GM12878 (cell line): Measurements from ENCODE around the gene UVRAG.

Experiments
- CHD4 ChIP-seq: fragments of 200-600 bp; sonication (generic); IDR thresholded peaks from 2 replicates; pipeline ENCODE4 v1.6.1; 2016; ENCODE audit warnings: mild to moderate bottlenecking
- CREB1 ChIP-seq: IDR thresholded peaks from 2 replicates; pipeline ENCODE4 v1.6.1; 2012; ENCODE audit warnings: low read depth, mild to moderate bottlenecking, inconsistent platforms
- EZH2 ChIP-seq: IDR thresholded peaks from 2 replicates; pipeline ENCODE4 v1.6.1; 2012; ENCODE audit warnings: low read depth, mild to moderate bottlenecking, control low read depth, inconsistent platforms, low read length, borderline replicate concordance; ENCODE audit not compliant: control insufficient read depth
- FOS ChIP-seq: IDR thresholded peaks from 3 replicates; pipeline ENCODE4 v1.6.1; 2011; ENCODE audit warnings: borderline replicate concordance; ENCODE audit not compliant: insufficient read length; ENCODE audit errors: extremely low read depth
- GABPA ChIP-seq: IDR thresholded peaks from 2 replicates; pipeline ENCODE4 v1.6.1; 2014; ENCODE audit warnings: antibody characterized with exemption, low read depth, mild to moderate bottlenecking, inconsistent platforms
- JUNB ChIP-seq: IDR thresholded peaks from 2 replicates; pipeline ENCODE4 v1.6.1; 2016; ENCODE audit warnings: antibody characterized with exemption, mild to moderate bottlenecking
- NFYB ChIP-seq: IDR thresholded peaks from 2 replicates; pipeline ENCODE4 v1.6.1; 2011; ENCODE audit warnings: low read depth, mild to moderate bottlenecking, low read length, improper control_type of control experiment, moderate library complexity; ENCODE audit not compliant: insufficient read depth
- POLR2AphosphoS2 ChIP-seq: IDR thresholded peaks from 2 replicates; pipeline ENCODE4 v1.6.1; 2011; ENCODE audit warnings: low read depth, mild to moderate bottlenecking, low read length, improper control_type of control experiment, moderate library complexity
- POLR2AphosphoS5 ChIP-seq: IDR thresholded peaks from 2 replicates; pipeline ENCODE4 v1.6.1; 2011; ENCODE audit warnings: mild to moderate bottlenecking, low read length, inconsistent platforms
- RCOR1 ChIP-seq: conservative IDR thresholded peaks from 2 replicates; pipeline ENCODE4 v1.6.1; 2012; ENCODE audit warnings: low read depth, low read length, improper control_type of control experiment
- TCF7 ChIP-seq: IDR thresholded peaks from 2 replicates; pipeline ENCODE4 v1.6.1; 2014; ENCODE audit warnings: antibody characterized with exemption, borderline replicate concordance
- ZNF217 ChIP-seq: fragments of 450-650 bp; IDR thresholded peaks from 2 replicates; pipeline ENCODE4 v1.6.1; 2017; ENCODE audit warnings: antibody characterized with exemption, mild to moderate bottlenecking
- TF ChIP-seq, protein P1 (sequence below): fragments of 150-350 bp; IDR thresholded peaks from 2 replicates; pipeline ENCODE4 v1.6.1; 2016; ENCODE audit warnings: low read depth, low read length
- TF ChIP-seq, protein P2 (sequence below), 3 experiments: IDR thresholded peaks in 2 of 3; conservative IDR thresholded peaks in 1 of 3; 2 replicates each; pipeline ENCODE4 v1.5.1; 2011; ENCODE audit warnings: low read depth in 3 of 3, low read length in 3 of 3, mild to moderate bottlenecking in 3 of 3, control low read depth in 2 of 3, moderate library complexity in 2 of 3, inconsistent platforms in 1 of 3, mixed read lengths in 1 of 3; ENCODE audit not compliant: control insufficient read depth in 2 of 3, insufficient read depth in 1 of 3; ENCODE audit errors: extremely low read depth in 1 of 3

DNA sequence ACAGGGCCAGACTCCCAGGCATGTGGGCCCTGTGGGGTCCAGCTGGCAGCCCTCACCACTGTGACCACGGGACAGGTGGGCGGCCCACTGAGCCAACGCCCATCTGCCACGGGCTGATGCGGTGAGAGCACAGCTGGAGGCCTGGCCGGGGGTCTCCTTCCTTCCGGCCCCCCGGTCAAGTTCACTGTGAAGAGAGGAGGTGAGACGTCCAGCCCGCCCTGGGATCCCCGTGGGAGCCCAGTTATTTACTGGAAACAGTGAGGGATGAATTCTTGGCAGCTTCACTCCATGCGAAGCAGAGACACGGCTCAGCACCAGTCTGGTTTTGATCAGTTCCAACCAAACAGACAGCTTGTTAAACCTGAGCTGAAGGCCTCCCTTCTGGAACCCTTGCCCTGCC, 352.6 kb downstream of the UVRAG start:
- no peak for TF ChIP-seq POLR2AphosphoS2
- no peak for TF ChIP-seq POLR2AphosphoS5
- no peak for TF ChIP-seq ZNF217
- no peak for TF ChIP-seq GABPA
- TF ChIP-seq, protein P1, sequence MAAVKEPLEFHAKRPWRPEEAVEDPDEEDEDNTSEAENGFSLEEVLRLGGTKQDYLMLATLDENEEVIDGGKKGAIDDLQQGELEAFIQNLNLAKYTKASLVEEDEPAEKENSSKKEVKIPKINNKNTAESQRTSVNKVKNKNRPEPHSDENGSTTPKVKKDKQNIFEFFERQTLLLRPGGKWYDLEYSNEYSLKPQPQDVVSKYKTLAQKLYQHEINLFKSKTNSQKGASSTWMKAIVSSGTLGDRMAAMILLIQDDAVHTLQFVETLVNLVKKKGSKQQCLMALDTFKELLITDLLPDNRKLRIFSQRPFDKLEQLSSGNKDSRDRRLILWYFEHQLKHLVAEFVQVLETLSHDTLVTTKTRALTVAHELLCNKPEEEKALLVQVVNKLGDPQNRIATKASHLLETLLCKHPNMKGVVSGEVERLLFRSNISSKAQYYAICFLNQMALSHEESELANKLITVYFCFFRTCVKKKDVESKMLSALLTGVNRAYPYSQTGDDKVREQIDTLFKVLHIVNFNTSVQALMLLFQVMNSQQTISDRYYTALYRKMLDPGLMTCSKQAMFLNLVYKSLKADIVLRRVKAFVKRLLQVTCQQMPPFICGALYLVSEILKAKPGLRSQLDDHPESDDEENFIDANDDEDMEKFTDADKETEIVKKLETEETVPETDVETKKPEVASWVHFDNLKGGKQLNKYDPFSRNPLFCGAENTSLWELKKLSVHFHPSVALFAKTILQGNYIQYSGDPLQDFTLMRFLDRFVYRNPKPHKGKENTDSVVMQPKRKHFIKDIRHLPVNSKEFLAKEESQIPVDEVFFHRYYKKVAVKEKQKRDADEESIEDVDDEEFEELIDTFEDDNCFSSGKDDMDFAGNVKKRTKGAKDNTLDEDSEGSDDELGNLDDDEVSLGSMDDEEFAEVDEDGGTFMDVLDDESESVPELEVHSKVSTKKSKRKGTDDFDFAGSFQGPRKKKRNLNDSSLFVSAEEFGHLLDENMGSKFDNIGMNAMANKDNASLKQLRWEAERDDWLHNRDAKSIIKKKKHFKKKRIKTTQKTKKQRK = no peak
- TF ChIP-seq FOS = no peak
- TF ChIP-seq, protein P2, sequence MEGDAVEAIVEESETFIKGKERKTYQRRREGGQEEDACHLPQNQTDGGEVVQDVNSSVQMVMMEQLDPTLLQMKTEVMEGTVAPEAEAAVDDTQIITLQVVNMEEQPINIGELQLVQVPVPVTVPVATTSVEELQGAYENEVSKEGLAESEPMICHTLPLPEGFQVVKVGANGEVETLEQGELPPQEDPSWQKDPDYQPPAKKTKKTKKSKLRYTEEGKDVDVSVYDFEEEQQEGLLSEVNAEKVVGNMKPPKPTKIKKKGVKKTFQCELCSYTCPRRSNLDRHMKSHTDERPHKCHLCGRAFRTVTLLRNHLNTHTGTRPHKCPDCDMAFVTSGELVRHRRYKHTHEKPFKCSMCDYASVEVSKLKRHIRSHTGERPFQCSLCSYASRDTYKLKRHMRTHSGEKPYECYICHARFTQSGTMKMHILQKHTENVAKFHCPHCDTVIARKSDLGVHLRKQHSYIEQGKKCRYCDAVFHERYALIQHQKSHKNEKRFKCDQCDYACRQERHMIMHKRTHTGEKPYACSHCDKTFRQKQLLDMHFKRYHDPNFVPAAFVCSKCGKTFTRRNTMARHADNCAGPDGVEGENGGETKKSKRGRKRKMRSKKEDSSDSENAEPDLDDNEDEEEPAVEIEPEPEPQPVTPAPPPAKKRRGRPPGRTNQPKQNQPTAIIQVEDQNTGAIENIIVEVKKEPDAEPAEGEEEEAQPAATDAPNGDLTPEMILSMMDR (IDR thresholded peaks at IDR 0.05 in 2 of 3, conservative IDR thresholded peaks at IDR 0.05 in 1 of 3; ENCODE audit: control insufficient read depth in 2 of 3, extremely low read depth in 1 of 3, insufficient read depth in 1 of 3, low read depth in 3 of 3, low read length in 3 of 3) = no peak
- no peak for TF ChIP-seq CREB1
- no peak for TF ChIP-seq NFYB
- TF ChIP-seq JUNB = no peak
- TF ChIP-seq TCF7 = no peak
- no peak for TF ChIP-seq RCOR1
- TF ChIP-seq EZH2 = no peak
- TF ChIP-seq CHD4 = no peak
